ENCODE data around the gene KIF24.

- no peak for TF ChIP-seq CTCF (IDR thresholded peaks at IDR 0.05)
- no peak for TF ChIP-seq POLR2AphosphoS5 (IDR thresholded peaks at IDR 0.05)
Measured at GRCh38 chr9:34291423-34291822, 37.6 kb downstream of the KIF24 start.
